AG04450 (cell line): ENCODE measurements around the gene CYP2C18. TPM values are rescaled to one million over a fixed set of nuclear protein-coding genes. Genes with fewer than 3 reads are reported as not detected.

Experiments
- CTCF ChIA-PET: fragments of 300-600, 350-600 bp; formaldehyde crosslinking; extraction: SDS; loops from one replicate; lab custom pipeline; 2022; ENCODE audit warnings: antibody characterized with exemption, inconsistent platforms; lab: Charles Lee
- POLR2A ChIA-PET: fragments of 350-600 bp; formaldehyde crosslinking; extraction: SDS; loops from one replicate; lab custom pipeline; 2021; ENCODE audit warnings: antibody characterized with exemption, inconsistent platforms; lab: Yijun Ruan, JAX
- DNase-seq: peaks from one replicate; pipeline ENCODE4 v3.0.0-alpha.2; 2011; ENCODE audit warnings: low read depth, low spot score
- H3K27ac ChIP-seq: one replicate; pipeline ENCODE4 v1.5.1; 2012; ENCODE audit warnings: low read depth, low read length, control low read depth
- H3K27me3 ChIP-seq: one replicate; pipeline ENCODE4 v1.6.0; 2012; ENCODE audit warnings: low read length; ENCODE audit not compliant: control insufficient read depth, insufficient read depth
- H3K4me3 ChIP-seq: 2 replicates; pipeline ENCODE4 v1.5.1; 2011; ENCODE audit warnings: mild to moderate bottlenecking, low read depth, low read length, control low read depth
- H3K9me3 ChIP-seq: 2 replicates; pipeline ENCODE4 v1.5.1; 2012; ENCODE audit warnings: low read length; ENCODE audit not compliant: control insufficient read depth, insufficient read depth
- polyA plus RNA-seq: library from polyadenylated mRNA; depleted of rRNA; stranded (reverse); fragments of >200 nt; gene quantifications from 2 replicates; pipeline ENCODE4 v1.2.3, GENCODE V29; 2011; rRNA removed
- TF ChIP-seq, protein P1 (sequence below): IDR thresholded peaks from 2 replicates; pipeline ENCODE4 v1.5.1; 2011; ENCODE audit warnings: low read depth, low read length, control low read depth, inconsistent platforms

Gene CYP2C18
- polyA plus RNA-seq, 1 experiment = not detected

GRCh38 chr10:94785211-94785610 lies 101.7 kb downstream of the CYP2C18 start:
- H3K27ac ChIP-seq = no peak overlapping the region
- no peak overlapping the region for H3K4me3 ChIP-seq
- no peaks in the 10 kb centered on the region for H3K27me3 ChIP-seq
- POLR2A ChIA-PET = no interaction called here
- TF ChIP-seq, protein P1, sequence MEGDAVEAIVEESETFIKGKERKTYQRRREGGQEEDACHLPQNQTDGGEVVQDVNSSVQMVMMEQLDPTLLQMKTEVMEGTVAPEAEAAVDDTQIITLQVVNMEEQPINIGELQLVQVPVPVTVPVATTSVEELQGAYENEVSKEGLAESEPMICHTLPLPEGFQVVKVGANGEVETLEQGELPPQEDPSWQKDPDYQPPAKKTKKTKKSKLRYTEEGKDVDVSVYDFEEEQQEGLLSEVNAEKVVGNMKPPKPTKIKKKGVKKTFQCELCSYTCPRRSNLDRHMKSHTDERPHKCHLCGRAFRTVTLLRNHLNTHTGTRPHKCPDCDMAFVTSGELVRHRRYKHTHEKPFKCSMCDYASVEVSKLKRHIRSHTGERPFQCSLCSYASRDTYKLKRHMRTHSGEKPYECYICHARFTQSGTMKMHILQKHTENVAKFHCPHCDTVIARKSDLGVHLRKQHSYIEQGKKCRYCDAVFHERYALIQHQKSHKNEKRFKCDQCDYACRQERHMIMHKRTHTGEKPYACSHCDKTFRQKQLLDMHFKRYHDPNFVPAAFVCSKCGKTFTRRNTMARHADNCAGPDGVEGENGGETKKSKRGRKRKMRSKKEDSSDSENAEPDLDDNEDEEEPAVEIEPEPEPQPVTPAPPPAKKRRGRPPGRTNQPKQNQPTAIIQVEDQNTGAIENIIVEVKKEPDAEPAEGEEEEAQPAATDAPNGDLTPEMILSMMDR = no peak
- CTCF ChIA-PET = no interaction called here
- DNase-seq = no peak
- no peaks in the 10 kb centered on the region for H3K9me3 ChIP-seq

Other genes starting within 250 kb of the CYP2C18 start
- gene HELLS, start 137.9 kb upstream of the CYP2C18 start, polyA plus RNA-seq = 6.7 and 10.0 TPM in 2 replicates
- not detected in 2 replicates for gene CYP2C19, start 79.0 kb downstream of the CYP2C18 start, polyA plus RNA-seq